H9 (cell line): ENCODE data around the gene GAPT. TPM values are rescaled to one million over a fixed set of nuclear protein-coding genes. Genes with fewer than 3 reads are reported as not detected.

Experiments used
- DNase-seq: peaks from one replicate; pipeline ENCODE4 v3.0.0-alpha.2; 2017
- H2AFZ ChIP-seq: one replicate; pipeline ENCODE4 v1.6.1; 2013; ENCODE audit warnings: mild to moderate bottlenecking, low read length, control low read depth, moderate library complexity
- H2AK5ac ChIP-seq: 2 replicates; pipeline ENCODE4 v1.6.1; 2013; ENCODE audit warnings: low read length, control low read depth, mixed read lengths; ENCODE audit not compliant: insufficient read length
- H2BK120ac ChIP-seq: one replicate; pipeline ENCODE4 v1.6.1; 2013; ENCODE audit warnings: low read depth, mild to moderate bottlenecking, low read length, control low read depth, inconsistent platforms; ENCODE audit not compliant: poor library complexity, severe bottlenecking
- H2BK12ac ChIP-seq: 2 replicates; pipeline ENCODE4 v1.6.1; 2013; ENCODE audit warnings: low read length, control low read depth, mixed read lengths, low read depth; ENCODE audit not compliant: insufficient read length
- H2BK15ac ChIP-seq: 2 replicates; pipeline ENCODE4 v1.6.1; 2013; ENCODE audit warnings: low read depth, low read length, control low read depth
- H2BK20ac ChIP-seq: one replicate; pipeline ENCODE4 v1.6.1; 2013; ENCODE audit warnings: low read depth, mild to moderate bottlenecking, low read length, control low read depth, inconsistent platforms; ENCODE audit not compliant: poor library complexity, severe bottlenecking
- H2BK5ac ChIP-seq: 2 replicates; pipeline ENCODE4 v1.6.1; 2013; ENCODE audit warnings: low read length, control low read depth, mixed read lengths; ENCODE audit not compliant: insufficient read length
- H3K14ac ChIP-seq: 2 replicates; pipeline ENCODE4 v1.6.1; 2013; ENCODE audit warnings: low read length, control low read depth; ENCODE audit not compliant: insufficient read depth
- H3K18ac ChIP-seq: 2 replicates; pipeline ENCODE4 v1.6.1; 2013; ENCODE audit warnings: low read depth, mild to moderate bottlenecking, mixed read lengths, low read length, control low read depth; ENCODE audit not compliant: insufficient read length
- H3K23ac ChIP-seq: 2 replicates; pipeline ENCODE4 v1.6.1; 2013; ENCODE audit warnings: low read length, control low read depth, mixed read lengths, low read depth; ENCODE audit not compliant: insufficient read length
- H3K23me2 ChIP-seq: 2 replicates; pipeline ENCODE4 v1.6.1; 2013; ENCODE audit warnings: low read depth, mild to moderate bottlenecking, mixed read lengths, low read length, control low read depth; ENCODE audit not compliant: insufficient read length, poor library complexity, severe bottlenecking
- H3K27ac ChIP-seq: 2 replicates; pipeline ENCODE4 v1.5.1; 2013; ENCODE audit warnings: low read length, control low read depth, mixed read lengths, low read depth; ENCODE audit not compliant: insufficient read length
- H3K27me3 ChIP-seq: 2 replicates; pipeline ENCODE4 v1.6.1; 2013; ENCODE audit warnings: low read length, control low read depth, inconsistent platforms; ENCODE audit not compliant: insufficient read depth
- H3K4ac ChIP-seq: 2 replicates; pipeline ENCODE4 v1.6.1; 2013; ENCODE audit warnings: low read depth, mild to moderate bottlenecking, control low read depth, inconsistent platforms, low read length, moderate library complexity
- H3K4me1 ChIP-seq: 2 replicates; pipeline ENCODE4 v1.6.1; 2013; ENCODE audit warnings: low read length, control low read depth, inconsistent platforms; ENCODE audit not compliant: insufficient read depth
- H3K4me2 ChIP-seq: 2 replicates; pipeline ENCODE4 v1.6.1; 2013; ENCODE audit warnings: low read length, control low read depth, mixed read lengths; ENCODE audit not compliant: insufficient read length, insufficient read depth
- H3K56ac ChIP-seq: 2 replicates; pipeline ENCODE4 v1.6.1; 2013; ENCODE audit warnings: low read depth, mild to moderate bottlenecking, mixed read lengths, low read length, control low read depth; ENCODE audit not compliant: insufficient read length
- H3K79me1 ChIP-seq: 2 replicates; pipeline ENCODE4 v1.6.1; 2013; ENCODE audit warnings: low read depth, mild to moderate bottlenecking, moderate library complexity, low read length, control low read depth, inconsistent platforms; ENCODE audit not compliant: insufficient read depth, poor library complexity, severe bottlenecking
- H3K79me2 ChIP-seq: 2 replicates; pipeline ENCODE4 v1.6.1; 2013; ENCODE audit warnings: low read length, control low read depth, inconsistent platforms; ENCODE audit not compliant: insufficient read depth
- H3K9ac ChIP-seq: 2 replicates; pipeline ENCODE4 v1.6.1; 2013; ENCODE audit warnings: low read length, control low read depth, mixed read lengths; ENCODE audit not compliant: insufficient read length; ENCODE audit errors: extremely low read depth
- H3K9me3 ChIP-seq: one replicate; pipeline ENCODE4 v1.6.1; 2013; ENCODE audit warnings: low read depth, low read length, inconsistent platforms; ENCODE audit not compliant: control insufficient read depth
- H3T11ph ChIP-seq: one replicate; pipeline ENCODE4 v1.6.1; 2013; ENCODE audit warnings: mild to moderate bottlenecking, low read length, control low read depth, inconsistent platforms
- H4K20me1 ChIP-seq: one replicate; pipeline ENCODE4 v1.6.1; 2013; ENCODE audit not compliant: control insufficient read depth, insufficient read length, insufficient read depth
- H4K5ac ChIP-seq: 2 replicates; pipeline ENCODE4 v1.6.1; 2013; ENCODE audit warnings: low read depth, mild to moderate bottlenecking, mixed read lengths, low read length, control low read depth; ENCODE audit not compliant: insufficient read length
- H4K8ac ChIP-seq: replicated peaks from 2 replicates; pipeline ENCODE4 v1.6.1; 2013; ENCODE audit warnings: low read length, control low read depth, mixed read lengths, low read depth; ENCODE audit not compliant: insufficient read length
- H4K91ac ChIP-seq: 2 replicates; pipeline ENCODE4 v1.6.1; 2013; ENCODE audit warnings: low read depth, mild to moderate bottlenecking, moderate library complexity, mixed read lengths, low read length, control low read depth; ENCODE audit not compliant: insufficient read length
- H3K27ac Mint-ChIP-seq, 3 experiments: 2 replicates in 2 of 3; 3 replicates in 1 of 3; pipeline ENCODE4 v1.8.0; 2020 to 2021; ENCODE audit warnings: mixed read lengths in 3 of 3, mild to moderate bottlenecking in 1 of 3, moderate library complexity in 1 of 3
- H3K27me3 Mint-ChIP-seq: 2 replicates; pipeline ENCODE4 v1.8.0; 2021; ENCODE audit warnings: low read depth, mild to moderate bottlenecking, moderate library complexity, mixed read lengths
- H3K36me3 Mint-ChIP-seq, 3 experiments: 2 replicates in 2 of 3; 3 replicates in 1 of 3; pipeline ENCODE4 v1.8.0; 2020 to 2021; ENCODE audit warnings: low read depth in 3 of 3, mixed read lengths in 3 of 3; ENCODE audit not compliant: insufficient read depth in 1 of 3
- H3K4me1 Mint-ChIP-seq, 2 experiments: 2 replicates each; pipeline ENCODE4 v1.8.0; 2020; ENCODE audit warnings: mixed read lengths in 2 of 2
- H3K4me3 Mint-ChIP-seq, 2 experiments: 2 replicates in 1 of 2; 3 replicates in 1 of 2; pipeline ENCODE4 v1.8.0; 2020 to 2021; ENCODE audit warnings: mild to moderate bottlenecking in 2 of 2, mixed read lengths in 2 of 2, moderate library complexity in 1 of 2
- H3K9me3 Mint-ChIP-seq, 2 experiments: 2 replicates in 1 of 2; 3 replicates in 1 of 2; pipeline ENCODE4 v1.8.0; 2020; ENCODE audit warnings: mild to moderate bottlenecking in 2 of 2, mixed read lengths in 2 of 2, moderate library complexity in 1 of 2
- CTCF ChIP-seq: fragments of 200-600 bp; sonication (generic); conservative IDR thresholded peaks from 3 replicates; pipeline ENCODE4 v1.8.0; 2021; ENCODE audit warnings: antibody characterized with exemption, mild to moderate bottlenecking
- WGBS: extraction: QIAGEN DNeasy Blood & Tissue Kit; methylation state at CpG from one replicate; pipeline ENCODE4 v1.1.7; 2013; ENCODE audit warnings: missing lambda C conversion rate, low lambda C conversion rate, mixed read lengths; ENCODE audit not compliant: insufficient read length; ENCODE audit errors: extremely low coverage; 5-methylcytosine and 5-hydroxymethylcytosine counted together
- total RNA-seq: library from RNA; stranded (reverse); gene quantifications from 2 replicates; pipeline ENCODE4 v1.2.1, GENCODE V29; 2021

Gene GAPT
- total RNA-seq, 1 experiment from 2014 or later: not detected

GRCh38 chr5:58457050-58457449 lies 34.2 kb upstream of the GAPT start:
- Mint-ChIP-seq H3K36me3 (peaks cover 3 to 51% (median 37%) of the 10 kb centered on the region in 3 experiments), H3K4me1 (peaks cover 19 to 26% of the 10 kb centered on the region in 2 experiments), H3K27me3 (no peaks in the 10 kb centered on the region; the same call in 1 of the 2 replicates), H3K27ac (no peak overlapping the region), H3K9me3 (no peaks in the 10 kb centered on the region), H3K4me3 (no peak overlapping the region)
- WGBS: no CpG with 5 or more reads among the region's 4 CpGs
- no peaks in the 10 kb centered on the region for H3K9me3 ChIP-seq
- TF ChIP-seq CTCF: no peak
- no peaks in the 10 kb centered on the region for H3K4me1 ChIP-seq
- no peak overlapping the region for H2AFZ ChIP-seq
- no peak overlapping the region for H3K4me2 ChIP-seq
- H3K56ac ChIP-seq: no peak overlapping the region
- H4K20me1 ChIP-seq: no peaks in the 10 kb centered on the region
- no peak overlapping the region for H3K23ac ChIP-seq
- no peak overlapping the region for H2BK15ac ChIP-seq
- H2BK20ac ChIP-seq: no peak overlapping the region
- H2BK5ac ChIP-seq: no peak overlapping the region
- no peak overlapping the region for H4K8ac ChIP-seq
- no peaks in the 10 kb centered on the region for H3K79me1 ChIP-seq
- H3K4ac ChIP-seq: no peak overlapping the region
- no peak overlapping the region for H3K27ac ChIP-seq
- H3K18ac ChIP-seq: no peak overlapping the region
- H3T11ph ChIP-seq: no peak overlapping the region
- no peak overlapping the region for H2BK120ac ChIP-seq
- no peak overlapping the region for H2AK5ac ChIP-seq
- no peak overlapping the region for H2BK12ac ChIP-seq
- no peak overlapping the region for H4K91ac ChIP-seq
- no peak overlapping the region for H4K5ac ChIP-seq
- H3K14ac ChIP-seq: no peak overlapping the region
- no peak for DNase-seq
- H3K9ac ChIP-seq: no peak overlapping the region
- H3K27me3 ChIP-seq: no peaks in the 10 kb centered on the region
- peaks cover 2% of the 10 kb centered on the region; the same call in 1 of the 2 replicates for H3K79me2 ChIP-seq
- peaks cover 5% of the 10 kb centered on the region for H3K23me2 ChIP-seq
